RPMI8226 (cell line): Measurements from ENCODE around the gene PDE1A.

ENCODE experiments used
- DNase-seq: peaks from one replicate; pipeline ENCODE4 v3.0.0-alpha.2; 2015

Gene PDE1A

GRCh38 chr2:182186132-182186735 lies 240.6 kb downstream of the PDE1A start:
- DNase-seq = peak; percentile 70

- DNase-seq = no peak
Measured at GRCh38 chr2:182182436-182182835, 244.4 kb downstream of the PDE1A start.

- DNase-seq = no peak
Measured at GRCh38 chr2:182181381-182181780, 245.5 kb downstream of the PDE1A start.

GRCh38 chr2:182179176-182179575 lies 247.7 kb downstream of the PDE1A start:
- DNase-seq = no peak

- peak; percentile 12 for DNase-seq
Measured at GRCh38 chr2:182173944-182174622, 252.8 kb downstream of the PDE1A start.

- DNase-seq = no peak
Measured at GRCh38 chr2:182170341-182170740, 256.5 kb downstream of the PDE1A start.

- DNase-seq = peak; percentile 85
Measured at GRCh38 chr2:182167882-182168281, 259.0 kb downstream of the PDE1A start.

GRCh38 chr2:182166841-182167240 lies 260.0 kb downstream of the PDE1A start:
- DNase-seq = no peak

GRCh38 chr2:182166406-182166805 lies 260.4 kb downstream of the PDE1A start:
- DNase-seq = no peak

- no peak for DNase-seq
Measured at GRCh38 chr2:182165202-182165601, 261.6 kb downstream of the PDE1A start.

- no peak for DNase-seq
Measured at GRCh38 chr2:182164686-182165085, 262.1 kb downstream of the PDE1A start.

- no peak for DNase-seq
Measured at GRCh38 chr2:182163878-182164277, 263.0 kb downstream of the PDE1A start.

- DNase-seq = no peak
Measured at GRCh38 chr2:182148344-182148743, 278.5 kb downstream of the PDE1A start.

GRCh38 chr2:182144776-182145165 lies 282.1 kb downstream of the PDE1A start:
- no peak for DNase-seq

GRCh38 chr2:182144041-182144775 lies 282.6 kb downstream of the PDE1A start:
- no peak for DNase-seq

GRCh38 chr2:182142062-182142461 lies 284.8 kb downstream of the PDE1A start:
- DNase-seq = no peak

GRCh38 chr2:182134201-182134600 lies 292.6 kb downstream of the PDE1A start:
- no peak for DNase-seq

- no peak for DNase-seq
Measured at GRCh38 chr2:182133195-182133891, 293.5 kb downstream of the PDE1A start.

- DNase-seq = no peak
Measured at GRCh38 chr2:182132605-182133004, 294.2 kb downstream of the PDE1A start.

GRCh38 chr2:182128821-182129707 lies 297.8 kb downstream of the PDE1A start:
- DNase-seq = no peak

GRCh38 chr2:182117196-182117595 lies 309.6 kb downstream of the PDE1A start:
- no peak for DNase-seq

GRCh38 chr2:182116774-182117173 lies 310.1 kb downstream of the PDE1A start:
- DNase-seq = no peak
